ENCODE results near the gene EFHD2. TPM values are rescaled to one million over a fixed set of nuclear protein-coding genes. Genes with fewer than 3 reads are reported as not detected.
"Not testable (repeated sequence)": the region's sequence is repeated elsewhere in the genome, so short reads cannot be mapped to it uniquely, and the experiment has no call there.

Gene EFHD2
- total and polyA plus RNA-seq, 5 donors from 2014 or later: 45.3 to 93.6 (median 68.2) TPM

DNA sequence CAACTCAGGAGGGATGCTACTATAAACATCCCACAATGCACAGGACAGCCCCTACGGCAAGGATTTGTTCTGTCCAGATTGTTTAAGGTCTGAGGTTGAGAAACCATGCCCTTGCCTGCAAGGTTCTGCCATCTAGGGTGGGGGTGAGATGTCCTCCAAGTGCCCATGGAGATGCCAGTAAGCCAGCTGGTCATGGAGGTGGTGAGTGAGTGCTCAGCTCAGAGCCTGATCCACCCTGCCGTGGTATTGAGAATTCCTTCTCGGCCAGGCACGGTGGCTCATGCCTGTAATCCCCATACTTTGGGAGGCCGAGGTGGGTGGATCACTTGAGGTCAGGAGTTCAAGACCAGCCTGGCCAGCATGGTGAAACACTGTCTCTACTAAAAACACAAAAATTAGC is 15.3 kb downstream of the EFHD2 start:
- Mint-ChIP-seq H3K27me3 (no peaks in the 10 kb centered on the region), H3K4me3 (no peak overlapping the region), H3K9me3 (no peaks in the 10 kb centered on the region), H3K4me1 (peaks cover 0 to 16% (median 13%) of the 10 kb centered on the region in 4 donors), H3K36me3 (peaks cover 20% of the 10 kb centered on the region), H3K27ac (peak overlapping the region in 2 of 3 donors; percentile 20 to 48)
- H3K9me3 ChIP-seq (ENCODE audit: control insufficient read depth in 2 of 2, low read length in 2 of 2): no peaks in the 10 kb centered on the region
- no peak overlapping the region for H3K4me3 ChIP-seq (ENCODE audit: low read depth, low read length)
- ATAC-seq (ENCODE audit: low read depth in 2 of 2) (no peak), DNase-seq (no peak)
- no peaks in the 10 kb centered on the region for H3K4me1 ChIP-seq (ENCODE audit: control insufficient read depth, insufficient read depth, low read length, poor library complexity, severe bottlenecking)
- H3K27ac ChIP-seq (ENCODE audit: insufficient read depth, low read length, poor library complexity, severe bottlenecking): no peak overlapping the region
- H3K36me3 ChIP-seq (ENCODE audit: control insufficient read depth, insufficient read depth, low read length): peaks cover 12% of the 10 kb centered on the region
- no peaks in the 10 kb centered on the region for H3K27me3 ChIP-seq (ENCODE audit: control insufficient read depth, insufficient read depth, low read length)

DNA sequence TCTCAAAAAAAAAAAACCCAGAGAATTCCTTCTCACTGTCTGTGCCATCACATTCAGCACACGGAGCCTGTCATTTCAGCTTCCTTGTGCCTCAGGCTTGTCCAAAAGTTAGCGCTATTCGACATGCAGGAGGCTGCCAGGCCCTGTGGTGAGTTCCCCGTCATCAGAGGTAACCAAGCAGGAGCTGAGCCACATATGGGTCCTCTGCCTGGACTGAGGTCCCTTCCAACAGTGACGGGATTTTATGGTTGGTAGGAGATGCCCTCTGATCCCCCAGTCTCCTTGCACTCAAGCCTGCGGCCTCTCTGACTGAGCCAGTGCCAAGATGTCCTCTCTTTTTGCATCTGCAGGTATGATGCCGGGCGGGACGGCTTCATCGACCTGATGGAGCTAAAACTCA is 15.8 kb downstream of the EFHD2 start:
- Histone ChIP-seq H3K27me3 (ENCODE audit: control insufficient read depth, insufficient read depth, low read length) (no peaks in the 10 kb centered on the region), H3K9me3 (ENCODE audit: control insufficient read depth in 2 of 2, low read length in 2 of 2) (no peaks in the 10 kb centered on the region), H3K4me3 (ENCODE audit: low read depth, low read length) (no peak overlapping the region), H3K36me3 (ENCODE audit: control insufficient read depth, insufficient read depth, low read length) (peaks cover 12% of the 10 kb centered on the region), H3K27ac (ENCODE audit: insufficient read depth, low read length, poor library complexity, severe bottlenecking) (peak overlapping the region; percentile 1), H3K4me1 (ENCODE audit: control insufficient read depth, insufficient read depth, low read length, poor library complexity, severe bottlenecking) (no peaks in the 10 kb centered on the region)
- peaks cover 17% of the 10 kb centered on the region for H3K36me3 Mint-ChIP-seq
- ATAC-seq (ENCODE audit: low read depth in 2 of 2) (no peak), DNase-seq (no peak)
- H3K4me3 Mint-ChIP-seq: no peak overlapping the region
- H3K4me1 Mint-ChIP-seq: peaks cover 0 to 13% (median 10%) of the 10 kb centered on the region in 4 donors
- no peaks in the 10 kb centered on the region for H3K9me3 Mint-ChIP-seq
- peak overlapping the region; percentile 75 to 97 (median 84) for H3K27ac Mint-ChIP-seq
- no peaks in the 10 kb centered on the region for H3K27me3 Mint-ChIP-seq

DNA sequence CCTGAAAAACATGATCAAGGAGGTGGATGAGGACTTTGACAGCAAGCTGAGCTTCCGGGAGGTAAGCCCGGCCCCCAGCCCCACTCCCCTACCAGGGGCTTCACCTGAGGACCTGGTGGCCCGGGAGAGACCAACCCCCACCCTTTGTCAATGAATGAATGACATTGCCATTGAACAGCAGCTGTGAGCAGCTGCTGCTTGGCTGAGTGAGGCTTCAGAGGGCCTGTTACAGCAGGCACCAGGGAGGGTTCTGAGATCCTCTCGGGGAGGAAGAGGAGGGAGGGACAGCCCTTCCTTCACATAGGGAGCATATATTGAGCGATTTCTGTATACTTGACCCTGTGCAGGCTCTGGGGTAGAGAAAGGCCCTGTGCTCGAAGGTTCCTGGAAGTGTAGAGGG is 16.3 kb downstream of the EFHD2 start:
- H3K4me3 ChIP-seq (ENCODE audit: low read depth, low read length): no peak overlapping the region
- Mint-ChIP-seq H3K27ac (peak overlapping the region; percentile 75 to 97 (median 84)), H3K4me3 (no peak overlapping the region), H3K4me1 (peaks cover 0 to 8% (median 8%) of the 10 kb centered on the region in 4 donors), H3K9me3 (no peaks in the 10 kb centered on the region), H3K27me3 (no peaks in the 10 kb centered on the region), H3K36me3 (peaks cover 15% of the 10 kb centered on the region)
- no peaks in the 10 kb centered on the region for H3K27me3 ChIP-seq (ENCODE audit: control insufficient read depth, insufficient read depth, low read length)
- DNase-seq (no peak), ATAC-seq (ENCODE audit: low read depth in 2 of 2) (no peak)
- no peaks in the 10 kb centered on the region for H3K9me3 ChIP-seq (ENCODE audit: control insufficient read depth in 2 of 2, low read length in 2 of 2)
- peaks cover 11% of the 10 kb centered on the region for H3K36me3 ChIP-seq (ENCODE audit: control insufficient read depth, insufficient read depth, low read length)
- no peaks in the 10 kb centered on the region for H3K4me1 ChIP-seq (ENCODE audit: control insufficient read depth, insufficient read depth, low read length, poor library complexity, severe bottlenecking)
- H3K27ac ChIP-seq (ENCODE audit: insufficient read depth, low read length, poor library complexity, severe bottlenecking): peak overlapping the region; percentile 1

GRCh38 chr1:15426492-15427279 is 17.0 kb downstream of the EFHD2 start:
- Histone ChIP-seq H3K27me3 (ENCODE audit: control insufficient read depth, insufficient read depth, low read length) (no peaks in the 10 kb centered on the region), H3K36me3 (ENCODE audit: control insufficient read depth, insufficient read depth, low read length) (peaks cover 8% of the 10 kb centered on the region), H3K27ac (ENCODE audit: insufficient read depth, low read length, poor library complexity, severe bottlenecking) (no peak overlapping the region), H3K4me3 (ENCODE audit: low read depth, low read length) (no peak overlapping the region), H3K4me1 (ENCODE audit: control insufficient read depth, insufficient read depth, low read length, poor library complexity, severe bottlenecking) (no peaks in the 10 kb centered on the region), H3K9me3 (ENCODE audit: control insufficient read depth in 2 of 2, low read length in 2 of 2) (no peaks in the 10 kb centered on the region)
- no peaks in the 10 kb centered on the region for H3K9me3 Mint-ChIP-seq
- peaks cover 0 to 7% (median 6%) of the 10 kb centered on the region in 4 donors for H3K4me1 Mint-ChIP-seq
- ATAC-seq (ENCODE audit: low read depth in 2 of 2) (no peak), DNase-seq (no peak)
- peak overlapping the region in 2 of 3 donors; percentile 63 to 84 for H3K27ac Mint-ChIP-seq
- H3K27me3 Mint-ChIP-seq: no peaks in the 10 kb centered on the region
- peaks cover 13% of the 10 kb centered on the region for H3K36me3 Mint-ChIP-seq
- no peak overlapping the region for H3K4me3 Mint-ChIP-seq

- Mint-ChIP-seq H3K27me3 (no peaks in the 10 kb centered on the region), H3K36me3 (peaks cover 13% of the 10 kb centered on the region), H3K27ac (peak overlapping the region in 1 of 3 donors; percentile 11), H3K4me1 (peaks cover 0 to 7% (median 5%) of the 10 kb centered on the region in 4 donors), H3K9me3 (no peaks in the 10 kb centered on the region), H3K4me3 (no peak overlapping the region)
- no peaks in the 10 kb centered on the region for H3K9me3 ChIP-seq (ENCODE audit: control insufficient read depth in 2 of 2, low read length in 2 of 2)
- DNase-seq (no peak), ATAC-seq (ENCODE audit: low read depth in 2 of 2) (no peak)
- H3K27ac ChIP-seq (ENCODE audit: insufficient read depth, low read length, poor library complexity, severe bottlenecking): no peak overlapping the region
- H3K36me3 ChIP-seq (ENCODE audit: control insufficient read depth, insufficient read depth, low read length): peaks cover 8% of the 10 kb centered on the region
- no peaks in the 10 kb centered on the region for H3K4me1 ChIP-seq (ENCODE audit: control insufficient read depth, insufficient read depth, low read length, poor library complexity, severe bottlenecking)
- H3K4me3 ChIP-seq (ENCODE audit: low read depth, low read length): no peak overlapping the region
- no peaks in the 10 kb centered on the region for H3K27me3 ChIP-seq (ENCODE audit: control insufficient read depth, insufficient read depth, low read length)
These were observed 17.6 kb downstream of the EFHD2 start for GRCh38 chr1:15427280-15427666.

- not testable (repeated sequence) for H3K9me3 Mint-ChIP-seq; H3K36me3 ChIP-seq (ENCODE audit: control insufficient read depth, insufficient read depth, low read length); H3K4me3 ChIP-seq (ENCODE audit: low read depth, low read length); DNase-seq; H3K27ac ChIP-seq (ENCODE audit: insufficient read depth, low read length, poor library complexity, severe bottlenecking); H3K4me1 Mint-ChIP-seq; H3K27me3 Mint-ChIP-seq; H3K4me3 Mint-ChIP-seq; H3K4me1 ChIP-seq (ENCODE audit: control insufficient read depth, insufficient read depth, low read length, poor library complexity, severe bottlenecking); H3K27me3 ChIP-seq (ENCODE audit: control insufficient read depth, insufficient read depth, low read length); H3K9me3 ChIP-seq (ENCODE audit: control insufficient read depth in 2 of 2, low read length in 2 of 2); ATAC-seq (ENCODE audit: low read depth in 2 of 2)
- H3K27ac Mint-ChIP-seq: peak overlapping the region in 1 of 3 donors; percentile 65
- H3K36me3 Mint-ChIP-seq: peaks cover 13% of the 10 kb centered on the region
These were observed 18.6 kb downstream of the EFHD2 start for GRCh38 chr1:15428252-15428651.

GRCh38 chr1:15428815-15429435 is 19.2 kb downstream of the EFHD2 start:
- DNase-seq (no peak), ATAC-seq (ENCODE audit: low read depth in 2 of 2) (no peak)
- Histone ChIP-seq H3K36me3 (ENCODE audit: control insufficient read depth, insufficient read depth, low read length) (peaks cover 8% of the 10 kb centered on the region), H3K4me3 (ENCODE audit: low read depth, low read length) (no peak overlapping the region), H3K27me3 (ENCODE audit: control insufficient read depth, insufficient read depth, low read length) (no peaks in the 10 kb centered on the region), H3K4me1 (ENCODE audit: control insufficient read depth, insufficient read depth, low read length, poor library complexity, severe bottlenecking) (no peaks in the 10 kb centered on the region), H3K27ac (ENCODE audit: insufficient read depth, low read length, poor library complexity, severe bottlenecking) (no peak overlapping the region), H3K9me3 (ENCODE audit: control insufficient read depth in 2 of 2, low read length in 2 of 2) (no peaks in the 10 kb centered on the region)
- peaks cover 0 to 7% (median 2%) of the 10 kb centered on the region in 4 donors for H3K4me1 Mint-ChIP-seq
- H3K4me3 Mint-ChIP-seq: no peak overlapping the region
- H3K27ac Mint-ChIP-seq: no peak overlapping the region
- H3K27me3 Mint-ChIP-seq: no peaks in the 10 kb centered on the region
- no peaks in the 10 kb centered on the region for H3K9me3 Mint-ChIP-seq
- peaks cover 13% of the 10 kb centered on the region for H3K36me3 Mint-ChIP-seq

Data from CD4-positive, CD25-positive, alpha-beta regulatory T cell (primary cell).